Measurements from ENCODE around the gene MS4A2.

DNA sequence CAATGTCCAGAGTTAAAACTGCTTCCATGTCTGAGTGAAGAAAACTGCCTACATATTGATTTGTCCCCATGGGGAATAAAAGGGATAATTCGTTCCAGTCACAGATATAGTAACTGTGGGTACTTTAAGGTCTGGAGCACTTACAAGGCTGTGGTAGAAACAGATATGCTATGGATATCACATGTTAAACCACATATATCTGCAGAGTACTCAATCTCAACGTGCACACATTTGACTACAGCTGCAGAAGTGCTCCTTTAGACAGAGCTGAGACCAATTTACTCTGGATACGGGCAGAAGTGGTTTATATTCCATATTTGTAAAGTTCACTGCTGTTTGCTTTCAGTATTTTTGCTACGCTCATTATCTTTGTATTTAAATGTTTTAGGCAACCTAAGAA lies 9.7 kb upstream of the MS4A2 start:
- no peak for TF ChIP-seq POLR2AphosphoS5 (IDR thresholded peaks at IDR 0.05; ENCODE audit: low read depth, low read length)
- TF ChIP-seq CEBPB (IDR thresholded peaks at IDR 0.05; ENCODE audit: low read depth), result no peak
- TF ChIP-seq SIN3A (IDR thresholded peaks at IDR 0.05; ENCODE audit: low read depth), result no peak
- TF ChIP-seq EZH2 (IDR thresholded peaks at IDR 0.05), result no peak
- TF ChIP-seq, protein P1, sequence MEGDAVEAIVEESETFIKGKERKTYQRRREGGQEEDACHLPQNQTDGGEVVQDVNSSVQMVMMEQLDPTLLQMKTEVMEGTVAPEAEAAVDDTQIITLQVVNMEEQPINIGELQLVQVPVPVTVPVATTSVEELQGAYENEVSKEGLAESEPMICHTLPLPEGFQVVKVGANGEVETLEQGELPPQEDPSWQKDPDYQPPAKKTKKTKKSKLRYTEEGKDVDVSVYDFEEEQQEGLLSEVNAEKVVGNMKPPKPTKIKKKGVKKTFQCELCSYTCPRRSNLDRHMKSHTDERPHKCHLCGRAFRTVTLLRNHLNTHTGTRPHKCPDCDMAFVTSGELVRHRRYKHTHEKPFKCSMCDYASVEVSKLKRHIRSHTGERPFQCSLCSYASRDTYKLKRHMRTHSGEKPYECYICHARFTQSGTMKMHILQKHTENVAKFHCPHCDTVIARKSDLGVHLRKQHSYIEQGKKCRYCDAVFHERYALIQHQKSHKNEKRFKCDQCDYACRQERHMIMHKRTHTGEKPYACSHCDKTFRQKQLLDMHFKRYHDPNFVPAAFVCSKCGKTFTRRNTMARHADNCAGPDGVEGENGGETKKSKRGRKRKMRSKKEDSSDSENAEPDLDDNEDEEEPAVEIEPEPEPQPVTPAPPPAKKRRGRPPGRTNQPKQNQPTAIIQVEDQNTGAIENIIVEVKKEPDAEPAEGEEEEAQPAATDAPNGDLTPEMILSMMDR (IDR thresholded peaks at IDR 0.05 in 2 of 3, conservative IDR thresholded peaks at IDR 0.05 in 1 of 3; ENCODE audit: borderline replicate concordance in 1 of 3, insufficient read depth in 1 of 3, low read depth in 2 of 3, low read length in 2 of 3), result no peak
- no peak for TF ChIP-seq RAD21 (IDR thresholded peaks at IDR 0.05; ENCODE audit: low read depth)
- TF ChIP-seq, protein P2, sequence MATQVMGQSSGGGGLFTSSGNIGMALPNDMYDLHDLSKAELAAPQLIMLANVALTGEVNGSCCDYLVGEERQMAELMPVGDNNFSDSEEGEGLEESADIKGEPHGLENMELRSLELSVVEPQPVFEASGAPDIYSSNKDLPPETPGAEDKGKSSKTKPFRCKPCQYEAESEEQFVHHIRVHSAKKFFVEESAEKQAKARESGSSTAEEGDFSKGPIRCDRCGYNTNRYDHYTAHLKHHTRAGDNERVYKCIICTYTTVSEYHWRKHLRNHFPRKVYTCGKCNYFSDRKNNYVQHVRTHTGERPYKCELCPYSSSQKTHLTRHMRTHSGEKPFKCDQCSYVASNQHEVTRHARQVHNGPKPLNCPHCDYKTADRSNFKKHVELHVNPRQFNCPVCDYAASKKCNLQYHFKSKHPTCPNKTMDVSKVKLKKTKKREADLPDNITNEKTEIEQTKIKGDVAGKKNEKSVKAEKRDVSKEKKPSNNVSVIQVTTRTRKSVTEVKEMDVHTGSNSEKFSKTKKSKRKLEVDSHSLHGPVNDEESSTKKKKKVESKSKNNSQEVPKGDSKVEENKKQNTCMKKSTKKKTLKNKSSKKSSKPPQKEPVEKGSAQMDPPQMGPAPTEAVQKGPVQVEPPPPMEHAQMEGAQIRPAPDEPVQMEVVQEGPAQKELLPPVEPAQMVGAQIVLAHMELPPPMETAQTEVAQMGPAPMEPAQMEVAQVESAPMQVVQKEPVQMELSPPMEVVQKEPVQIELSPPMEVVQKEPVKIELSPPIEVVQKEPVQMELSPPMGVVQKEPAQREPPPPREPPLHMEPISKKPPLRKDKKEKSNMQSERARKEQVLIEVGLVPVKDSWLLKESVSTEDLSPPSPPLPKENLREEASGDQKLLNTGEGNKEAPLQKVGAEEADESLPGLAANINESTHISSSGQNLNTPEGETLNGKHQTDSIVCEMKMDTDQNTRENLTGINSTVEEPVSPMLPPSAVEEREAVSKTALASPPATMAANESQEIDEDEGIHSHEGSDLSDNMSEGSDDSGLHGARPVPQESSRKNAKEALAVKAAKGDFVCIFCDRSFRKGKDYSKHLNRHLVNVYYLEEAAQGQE (IDR thresholded peaks at IDR 0.05; ENCODE audit: low read depth), result no peak
- TF ChIP-seq POLR2A (IDR thresholded peaks at IDR 0.05; ENCODE audit: borderline replicate concordance, extremely low read depth, insufficient read depth, insufficient read length), result no peak
- TF ChIP-seq SP1 (IDR thresholded peaks at IDR 0.05; ENCODE audit: low read depth), result no peak
- no peak for TF ChIP-seq EGR1 (IDR thresholded peaks at IDR 0.05; ENCODE audit: low read depth)
- no peak for TF ChIP-seq ZNF274 (IDR thresholded peaks at IDR 0.05; ENCODE audit: low read depth, low read length)

Data from HCT116 (cell line).